Ecto neural progenitor cell (in vitro differentiated cells): ENCODE data around the gene GAK.

Experiments
- DNase-seq: peaks from one replicate; pipeline ENCODE4 v3.0.0-alpha.2; 2018; ENCODE audit warnings: low spot score

Gene GAK

GRCh38 chr4:964346-965025, 32.4 kb upstream of the GAK start:
- no peak for DNase-seq

- no peak for DNase-seq
These were observed 31.4 kb upstream of the GAK start for GRCh38 chr4:963276-964225.

- no peak for DNase-seq
These were observed 30.4 kb upstream of the GAK start for GRCh38 chr4:962231-963208.

- no peak for DNase-seq
These were observed 29.5 kb upstream of the GAK start for GRCh38 chr4:961351-962230.

- no peak for DNase-seq
These were observed 28.7 kb upstream of the GAK start for GRCh38 chr4:960636-961350.

GRCh38 chr4:960140-960635, 28.1 kb upstream of the GAK start:
- no peak for DNase-seq

GRCh38 chr4:959338-960139, 27.4 kb upstream of the GAK start:
- no peak for DNase-seq

- no peak for DNase-seq
These were observed 26.7 kb upstream of the GAK start for GRCh38 chr4:958696-959337.

- no peak for DNase-seq
These were observed 26.2 kb upstream of the GAK start for GRCh38 chr4:958314-958665.

- DNase-seq = no peak
These were observed 25.6 kb upstream of the GAK start for GRCh38 chr4:957581-958313.

GRCh38 chr4:957231-957580, 25.1 kb upstream of the GAK start:
- no peak for DNase-seq

GRCh38 chr4:956531-957230, 24.6 kb upstream of the GAK start:
- peak; percentile 39 for DNase-seq

- DNase-seq = no peak
These were observed 23.8 kb upstream of the GAK start for GRCh38 chr4:955931-956381.

- DNase-seq = no peak
These were observed 23.2 kb upstream of the GAK start for GRCh38 chr4:955161-955921.

- DNase-seq = no peak
These were observed 22.3 kb upstream of the GAK start for GRCh38 chr4:954211-955020.

GRCh38 chr4:953574-953915, 21.4 kb upstream of the GAK start:
- no peak for DNase-seq
